H9 (cell line): ENCODE results near the gene MGRN1. TPM values are rescaled to one million over a fixed set of nuclear protein-coding genes. Genes with fewer than 3 reads are reported as not detected.

ENCODE experiments used
- DNase-seq: peaks from one replicate; pipeline ENCODE4 v3.0.0-alpha.2; 2017
- H2AFZ ChIP-seq: one replicate; pipeline ENCODE4 v1.6.1; 2013; ENCODE audit warnings: mild to moderate bottlenecking, low read length, control low read depth, moderate library complexity
- H2AK5ac ChIP-seq: 2 replicates; pipeline ENCODE4 v1.6.1; 2013; ENCODE audit warnings: low read length, control low read depth, mixed read lengths; ENCODE audit not compliant: insufficient read length
- H2BK120ac ChIP-seq: one replicate; pipeline ENCODE4 v1.6.1; 2013; ENCODE audit warnings: low read depth, mild to moderate bottlenecking, low read length, control low read depth, inconsistent platforms; ENCODE audit not compliant: poor library complexity, severe bottlenecking
- H2BK12ac ChIP-seq: 2 replicates; pipeline ENCODE4 v1.6.1; 2013; ENCODE audit warnings: low read length, control low read depth, mixed read lengths, low read depth; ENCODE audit not compliant: insufficient read length
- H2BK15ac ChIP-seq: 2 replicates; pipeline ENCODE4 v1.6.1; 2013; ENCODE audit warnings: low read depth, low read length, control low read depth
- H2BK20ac ChIP-seq: one replicate; pipeline ENCODE4 v1.6.1; 2013; ENCODE audit warnings: low read depth, mild to moderate bottlenecking, low read length, control low read depth, inconsistent platforms; ENCODE audit not compliant: poor library complexity, severe bottlenecking
- H2BK5ac ChIP-seq: 2 replicates; pipeline ENCODE4 v1.6.1; 2013; ENCODE audit warnings: low read length, control low read depth, mixed read lengths; ENCODE audit not compliant: insufficient read length
- H3K14ac ChIP-seq: 2 replicates; pipeline ENCODE4 v1.6.1; 2013; ENCODE audit warnings: low read length, control low read depth; ENCODE audit not compliant: insufficient read depth
- H3K18ac ChIP-seq: 2 replicates; pipeline ENCODE4 v1.6.1; 2013; ENCODE audit warnings: low read depth, mild to moderate bottlenecking, mixed read lengths, low read length, control low read depth; ENCODE audit not compliant: insufficient read length
- H3K23ac ChIP-seq: 2 replicates; pipeline ENCODE4 v1.6.1; 2013; ENCODE audit warnings: low read length, control low read depth, mixed read lengths, low read depth; ENCODE audit not compliant: insufficient read length
- H3K23me2 ChIP-seq: 2 replicates; pipeline ENCODE4 v1.6.1; 2013; ENCODE audit warnings: low read depth, mild to moderate bottlenecking, mixed read lengths, low read length, control low read depth; ENCODE audit not compliant: insufficient read length, poor library complexity, severe bottlenecking
- H3K27ac ChIP-seq: 2 replicates; pipeline ENCODE4 v1.5.1; 2013; ENCODE audit warnings: low read length, control low read depth, mixed read lengths, low read depth; ENCODE audit not compliant: insufficient read length
- H3K27me3 ChIP-seq: 2 replicates; pipeline ENCODE4 v1.6.1; 2013; ENCODE audit warnings: low read length, control low read depth, inconsistent platforms; ENCODE audit not compliant: insufficient read depth
- H3K4ac ChIP-seq: 2 replicates; pipeline ENCODE4 v1.6.1; 2013; ENCODE audit warnings: low read depth, mild to moderate bottlenecking, control low read depth, inconsistent platforms, low read length, moderate library complexity
- H3K4me1 ChIP-seq: 2 replicates; pipeline ENCODE4 v1.6.1; 2013; ENCODE audit warnings: low read length, control low read depth, inconsistent platforms; ENCODE audit not compliant: insufficient read depth
- H3K4me2 ChIP-seq: 2 replicates; pipeline ENCODE4 v1.6.1; 2013; ENCODE audit warnings: low read length, control low read depth, mixed read lengths; ENCODE audit not compliant: insufficient read length, insufficient read depth
- H3K56ac ChIP-seq: 2 replicates; pipeline ENCODE4 v1.6.1; 2013; ENCODE audit warnings: low read depth, mild to moderate bottlenecking, mixed read lengths, low read length, control low read depth; ENCODE audit not compliant: insufficient read length
- H3K79me1 ChIP-seq: 2 replicates; pipeline ENCODE4 v1.6.1; 2013; ENCODE audit warnings: low read depth, mild to moderate bottlenecking, moderate library complexity, low read length, control low read depth, inconsistent platforms; ENCODE audit not compliant: insufficient read depth, poor library complexity, severe bottlenecking
- H3K79me2 ChIP-seq: 2 replicates; pipeline ENCODE4 v1.6.1; 2013; ENCODE audit warnings: low read length, control low read depth, inconsistent platforms; ENCODE audit not compliant: insufficient read depth
- H3K9ac ChIP-seq: 2 replicates; pipeline ENCODE4 v1.6.1; 2013; ENCODE audit warnings: low read length, control low read depth, mixed read lengths; ENCODE audit not compliant: insufficient read length; ENCODE audit errors: extremely low read depth
- H3K9me3 ChIP-seq: one replicate; pipeline ENCODE4 v1.6.1; 2013; ENCODE audit warnings: low read depth, low read length, inconsistent platforms; ENCODE audit not compliant: control insufficient read depth
- H3T11ph ChIP-seq: one replicate; pipeline ENCODE4 v1.6.1; 2013; ENCODE audit warnings: mild to moderate bottlenecking, low read length, control low read depth, inconsistent platforms
- H4K20me1 ChIP-seq: one replicate; pipeline ENCODE4 v1.6.1; 2013; ENCODE audit not compliant: control insufficient read depth, insufficient read length, insufficient read depth
- H4K5ac ChIP-seq: 2 replicates; pipeline ENCODE4 v1.6.1; 2013; ENCODE audit warnings: low read depth, mild to moderate bottlenecking, mixed read lengths, low read length, control low read depth; ENCODE audit not compliant: insufficient read length
- H4K8ac ChIP-seq: replicated peaks from 2 replicates; pipeline ENCODE4 v1.6.1; 2013; ENCODE audit warnings: low read length, control low read depth, mixed read lengths, low read depth; ENCODE audit not compliant: insufficient read length
- H4K91ac ChIP-seq: 2 replicates; pipeline ENCODE4 v1.6.1; 2013; ENCODE audit warnings: low read depth, mild to moderate bottlenecking, moderate library complexity, mixed read lengths, low read length, control low read depth; ENCODE audit not compliant: insufficient read length
- H3K27ac Mint-ChIP-seq, 3 experiments: 2 replicates in 2 of 3; 3 replicates in 1 of 3; pipeline ENCODE4 v1.8.0; 2020 to 2021; ENCODE audit warnings: mixed read lengths in 3 of 3, mild to moderate bottlenecking in 1 of 3, moderate library complexity in 1 of 3
- H3K27me3 Mint-ChIP-seq: 2 replicates; pipeline ENCODE4 v1.8.0; 2021; ENCODE audit warnings: low read depth, mild to moderate bottlenecking, moderate library complexity, mixed read lengths
- H3K36me3 Mint-ChIP-seq, 3 experiments: 2 replicates in 2 of 3; 3 replicates in 1 of 3; pipeline ENCODE4 v1.8.0; 2020 to 2021; ENCODE audit warnings: low read depth in 3 of 3, mixed read lengths in 3 of 3; ENCODE audit not compliant: insufficient read depth in 1 of 3
- H3K4me1 Mint-ChIP-seq, 2 experiments: 2 replicates each; pipeline ENCODE4 v1.8.0; 2020; ENCODE audit warnings: mixed read lengths in 2 of 2
- H3K4me3 Mint-ChIP-seq, 2 experiments: 2 replicates in 1 of 2; 3 replicates in 1 of 2; pipeline ENCODE4 v1.8.0; 2020 to 2021; ENCODE audit warnings: mild to moderate bottlenecking in 2 of 2, mixed read lengths in 2 of 2, moderate library complexity in 1 of 2
- H3K9me3 Mint-ChIP-seq, 2 experiments: 2 replicates in 1 of 2; 3 replicates in 1 of 2; pipeline ENCODE4 v1.8.0; 2020; ENCODE audit warnings: mild to moderate bottlenecking in 2 of 2, mixed read lengths in 2 of 2, moderate library complexity in 1 of 2
- CTCF ChIP-seq: fragments of 200-600 bp; sonication (generic); conservative IDR thresholded peaks from 3 replicates; pipeline ENCODE4 v1.8.0; 2021; ENCODE audit warnings: antibody characterized with exemption, mild to moderate bottlenecking
- WGBS: extraction: QIAGEN DNeasy Blood & Tissue Kit; methylation state at CpG from one replicate; pipeline ENCODE4 v1.1.7; 2013; ENCODE audit warnings: missing lambda C conversion rate, low lambda C conversion rate, mixed read lengths; ENCODE audit not compliant: insufficient read length; ENCODE audit errors: extremely low coverage; 5-methylcytosine and 5-hydroxymethylcytosine counted together
- total RNA-seq: library from RNA; stranded (reverse); gene quantifications from 2 replicates; pipeline ENCODE4 v1.2.1, GENCODE V29; 2021

Gene MGRN1
- total RNA-seq, 1 experiment from 2014 or later, result 91.6 TPM

DNA sequence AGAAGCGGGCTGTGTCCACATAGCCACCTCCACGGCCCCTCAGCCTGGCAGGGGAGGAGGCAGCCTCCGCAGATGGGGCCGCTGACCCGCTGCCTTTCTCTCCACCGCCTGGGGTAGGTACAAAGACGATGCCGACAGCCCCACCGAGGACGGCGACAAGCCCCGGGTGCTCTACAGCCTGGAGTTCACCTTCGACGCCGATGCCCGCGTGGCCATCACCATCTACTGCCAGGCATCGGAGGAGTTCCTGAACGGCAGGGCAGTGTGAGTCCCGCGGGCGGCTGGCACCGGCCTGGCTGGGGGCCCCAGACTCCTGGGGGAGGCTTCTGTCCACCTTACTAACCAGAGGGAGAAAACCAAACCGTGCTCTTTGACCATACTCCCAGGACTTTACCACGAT lies 27.9 kb downstream of the MGRN1 start:
- Histone ChIP-seq H3K4ac (no peak overlapping the region), H3K23me2 (no peaks in the 10 kb centered on the region), H3K56ac (no peak overlapping the region), H2BK20ac (no peak overlapping the region), H2AFZ (no peak overlapping the region), H3K14ac (no peak overlapping the region), H2BK12ac (no peak overlapping the region), H3T11ph (no peak overlapping the region), H3K27ac (no peak overlapping the region), H3K23ac (no peak overlapping the region), H3K4me1 (no peaks in the 10 kb centered on the region), H4K20me1 (no peaks in the 10 kb centered on the region), H3K27me3 (no peaks in the 10 kb centered on the region), H2BK15ac (no peak overlapping the region), H2BK5ac (no peak overlapping the region), H4K91ac (no peak overlapping the region), H3K79me1 (no peaks in the 10 kb centered on the region), H4K8ac (no peak overlapping the region), H2BK120ac (no peak overlapping the region), H3K4me2 (no peak overlapping the region), H3K9ac (no peak overlapping the region), H3K18ac (no peak overlapping the region), H3K79me2 (no peaks in the 10 kb centered on the region), H4K5ac (no peak overlapping the region), H3K9me3 (no peaks in the 10 kb centered on the region), H2AK5ac (no peak overlapping the region)
- Mint-ChIP-seq H3K4me1 (no peaks in the 10 kb centered on the region), H3K27me3 (no peaks in the 10 kb centered on the region), H3K27ac (peak overlapping the region in 1 of 3 experiments; percentile 77; a peak in 1 of 7 replicates), H3K9me3 (no peaks in the 10 kb centered on the region; a peak in 2 of 5 replicates), H3K36me3 (peaks cover 16 to 54% (median 44%) of the 10 kb centered on the region in 3 experiments; a peak in 6 of 7 replicates), H3K4me3 (no peak overlapping the region)
- no CpG with 5 or more reads among the region's 25 CpGs for WGBS
- DNase-seq, result no peak
- TF ChIP-seq CTCF, result no peak
